ENCODE results near the gene PTEN. TPM values are rescaled to one million over a fixed set of nuclear protein-coding genes. Genes with fewer than 3 reads are reported as not detected.
"Not testable (repeated sequence)": the region's sequence is repeated elsewhere in the genome, so short reads cannot be mapped to it uniquely, and the experiment has no call there.

Gene PTEN
- total and polyA plus RNA-seq, 8 donors, result 97.1 to 140 (median 121) TPM

DNA sequence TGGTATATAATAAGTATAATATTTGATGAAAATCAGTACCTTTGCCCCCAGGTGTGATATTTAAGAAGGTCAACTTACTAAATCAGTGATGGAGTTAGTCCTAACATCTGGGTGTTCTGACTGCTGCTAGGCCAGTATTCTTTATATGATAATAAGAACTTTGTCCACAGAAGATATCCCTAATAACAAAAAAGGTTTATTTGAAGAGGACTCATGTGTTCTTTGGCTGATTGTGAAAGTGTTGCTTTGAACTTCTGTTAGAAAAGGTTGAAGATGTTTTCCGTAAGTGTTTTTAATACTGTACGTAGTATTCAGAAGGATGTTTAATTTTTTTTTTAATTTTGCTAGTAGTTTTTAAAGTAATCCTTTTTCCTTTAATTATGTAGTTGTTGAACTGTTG, 10.2 kb downstream of the PTEN start:
- H3K36me3 ChIP-seq, result peaks cover 0 to 9% of the 10 kb centered on the region in 2 donors
- no peaks in the 10 kb centered on the region for H3K9me3 ChIP-seq
- TF ChIP-seq, protein P1, sequence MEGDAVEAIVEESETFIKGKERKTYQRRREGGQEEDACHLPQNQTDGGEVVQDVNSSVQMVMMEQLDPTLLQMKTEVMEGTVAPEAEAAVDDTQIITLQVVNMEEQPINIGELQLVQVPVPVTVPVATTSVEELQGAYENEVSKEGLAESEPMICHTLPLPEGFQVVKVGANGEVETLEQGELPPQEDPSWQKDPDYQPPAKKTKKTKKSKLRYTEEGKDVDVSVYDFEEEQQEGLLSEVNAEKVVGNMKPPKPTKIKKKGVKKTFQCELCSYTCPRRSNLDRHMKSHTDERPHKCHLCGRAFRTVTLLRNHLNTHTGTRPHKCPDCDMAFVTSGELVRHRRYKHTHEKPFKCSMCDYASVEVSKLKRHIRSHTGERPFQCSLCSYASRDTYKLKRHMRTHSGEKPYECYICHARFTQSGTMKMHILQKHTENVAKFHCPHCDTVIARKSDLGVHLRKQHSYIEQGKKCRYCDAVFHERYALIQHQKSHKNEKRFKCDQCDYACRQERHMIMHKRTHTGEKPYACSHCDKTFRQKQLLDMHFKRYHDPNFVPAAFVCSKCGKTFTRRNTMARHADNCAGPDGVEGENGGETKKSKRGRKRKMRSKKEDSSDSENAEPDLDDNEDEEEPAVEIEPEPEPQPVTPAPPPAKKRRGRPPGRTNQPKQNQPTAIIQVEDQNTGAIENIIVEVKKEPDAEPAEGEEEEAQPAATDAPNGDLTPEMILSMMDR (IDR thresholded peaks at IDR 0.05), result no peak
- peaks cover 20 to 93% of the 10 kb centered on the region in 2 donors for H3K4me1 ChIP-seq
- intact Hi-C loops (cut with DNase I), result loop anchor here in 1 of 2 donors (10.0 kb wide), 1 partner anchor 61 kb away; no protein-coding TSS in a partner anchor
- no peak overlapping the region for H3K27ac ChIP-seq
- H3K27me3 ChIP-seq, result no peaks in the 10 kb centered on the region
- ATAC-seq (no peak), DNase-seq (no peak)
- H3K4me3 ChIP-seq, result no peak overlapping the region

GRCh38 chr10:87875929-87876571, 12.6 kb downstream of the PTEN start:
- Histone ChIP-seq H3K4me3 (no peak overlapping the region), H3K27ac (no peak overlapping the region), H3K27me3 (no peaks in the 10 kb centered on the region), H3K4me1 (peaks cover 11 to 77% of the 10 kb centered on the region in 2 donors), H3K9me3 (no peaks in the 10 kb centered on the region), H3K36me3 (peaks cover 0 to 19% of the 10 kb centered on the region in 2 donors)
- no peak for ATAC-seq
- TF ChIP-seq, protein P1 (IDR thresholded peaks at IDR 0.05), result no peak
- intact Hi-C loops (cut with DNase I), result loop anchor here in 1 of 2 donors (10.0 kb wide), 1 partner anchor 59 kb away; no protein-coding TSS in a partner anchor
- no peak for DNase-seq

- DNase-seq, result no peak
- H3K27ac ChIP-seq, result no peak overlapping the region
- H3K4me1 ChIP-seq, result peaks cover 10 to 49% of the 10 kb centered on the region in 2 donors
- peaks cover 0 to 19% of the 10 kb centered on the region in 2 donors for H3K36me3 ChIP-seq
- intact Hi-C loops (cut with DNase I), result loop anchor here in 1 of 2 donors (10.0 kb wide), 1 partner anchor 56 kb away; no protein-coding TSS in a partner anchor
- no peak overlapping the region for H3K4me3 ChIP-seq
- no peak for ATAC-seq
- TF ChIP-seq, protein P1 (IDR thresholded peaks at IDR 0.05), result no peak
- no peaks in the 10 kb centered on the region for H3K27me3 ChIP-seq
- no peaks in the 10 kb centered on the region for H3K9me3 ChIP-seq
Measured at GRCh38 chr10:87878664-87879459, 15.4 kb downstream of the PTEN start.

DNA sequence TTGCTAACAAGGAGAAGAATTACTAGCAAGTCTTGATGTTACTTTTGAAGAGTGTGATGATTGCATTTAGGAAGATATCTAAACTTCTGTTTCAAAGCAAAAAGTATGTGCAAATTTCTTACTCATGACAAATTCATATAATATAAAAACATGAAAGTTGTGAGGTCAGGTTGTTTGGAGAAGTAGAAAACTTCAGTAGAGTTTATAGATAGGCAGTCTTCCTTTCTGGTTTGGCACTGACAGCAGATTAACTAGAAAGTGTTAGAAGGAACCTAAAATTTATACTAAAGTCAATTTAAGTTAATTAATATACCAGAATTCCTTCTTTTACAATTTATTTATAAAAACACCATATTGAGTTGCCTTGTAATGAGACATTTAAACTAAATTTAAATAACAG, 16.9 kb downstream of the PTEN start:
- Histone ChIP-seq H3K36me3 (peaks cover 0 to 19% of the 10 kb centered on the region in 2 donors), H3K9me3 (no peaks in the 10 kb centered on the region), H3K27me3 (no peaks in the 10 kb centered on the region), H3K27ac (no peak overlapping the region), H3K4me3 (no peak overlapping the region), H3K4me1 (peaks cover 0 to 34% of the 10 kb centered on the region in 2 donors)
- intact Hi-C loops (cut with DNase I), result no loop called here
- DNase-seq, result no peak
- ATAC-seq, result no peak
- TF ChIP-seq, protein P1 (IDR thresholded peaks at IDR 0.05), result no peak

GRCh38 chr10:87881373-87882059, 18.1 kb downstream of the PTEN start:
- intact Hi-C loops (cut with DNase I); H3K27me3 ChIP-seq; DNase-seq; ATAC-seq; H3K4me3 ChIP-seq; H3K27ac ChIP-seq; H3K9me3 ChIP-seq: not testable (repeated sequence)
- Histone ChIP-seq H3K36me3 (peaks cover 0 to 30% of the 10 kb centered on the region in 2 donors), H3K4me1 (peaks cover 0 to 22% of the 10 kb centered on the region in 2 donors)
